Smooth muscle cell of the umbilical artery (primary cell): ENCODE results near the gene DHCR7. TPM values are rescaled to one million over a fixed set of nuclear protein-coding genes. Genes with fewer than 3 reads are reported as not detected.

Experiments used
- total RNA-seq: library from RNA; depleted of rRNA; stranded (reverse); fragments of >200 nt; gene quantifications from 2 replicates; pipeline ENCODE4 v1.2.3, GENCODE V29; 2014

The DHCR7 gene, protein sequence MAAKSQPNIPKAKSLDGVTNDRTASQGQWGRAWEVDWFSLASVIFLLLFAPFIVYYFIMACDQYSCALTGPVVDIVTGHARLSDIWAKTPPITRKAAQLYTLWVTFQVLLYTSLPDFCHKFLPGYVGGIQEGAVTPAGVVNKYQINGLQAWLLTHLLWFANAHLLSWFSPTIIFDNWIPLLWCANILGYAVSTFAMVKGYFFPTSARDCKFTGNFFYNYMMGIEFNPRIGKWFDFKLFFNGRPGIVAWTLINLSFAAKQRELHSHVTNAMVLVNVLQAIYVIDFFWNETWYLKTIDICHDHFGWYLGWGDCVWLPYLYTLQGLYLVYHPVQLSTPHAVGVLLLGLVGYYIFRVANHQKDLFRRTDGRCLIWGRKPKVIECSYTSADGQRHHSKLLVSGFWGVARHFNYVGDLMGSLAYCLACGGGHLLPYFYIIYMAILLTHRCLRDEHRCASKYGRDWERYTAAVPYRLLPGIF
- total RNA-seq, result 93.2 and 118 TPM in 2 replicates

DNA sequence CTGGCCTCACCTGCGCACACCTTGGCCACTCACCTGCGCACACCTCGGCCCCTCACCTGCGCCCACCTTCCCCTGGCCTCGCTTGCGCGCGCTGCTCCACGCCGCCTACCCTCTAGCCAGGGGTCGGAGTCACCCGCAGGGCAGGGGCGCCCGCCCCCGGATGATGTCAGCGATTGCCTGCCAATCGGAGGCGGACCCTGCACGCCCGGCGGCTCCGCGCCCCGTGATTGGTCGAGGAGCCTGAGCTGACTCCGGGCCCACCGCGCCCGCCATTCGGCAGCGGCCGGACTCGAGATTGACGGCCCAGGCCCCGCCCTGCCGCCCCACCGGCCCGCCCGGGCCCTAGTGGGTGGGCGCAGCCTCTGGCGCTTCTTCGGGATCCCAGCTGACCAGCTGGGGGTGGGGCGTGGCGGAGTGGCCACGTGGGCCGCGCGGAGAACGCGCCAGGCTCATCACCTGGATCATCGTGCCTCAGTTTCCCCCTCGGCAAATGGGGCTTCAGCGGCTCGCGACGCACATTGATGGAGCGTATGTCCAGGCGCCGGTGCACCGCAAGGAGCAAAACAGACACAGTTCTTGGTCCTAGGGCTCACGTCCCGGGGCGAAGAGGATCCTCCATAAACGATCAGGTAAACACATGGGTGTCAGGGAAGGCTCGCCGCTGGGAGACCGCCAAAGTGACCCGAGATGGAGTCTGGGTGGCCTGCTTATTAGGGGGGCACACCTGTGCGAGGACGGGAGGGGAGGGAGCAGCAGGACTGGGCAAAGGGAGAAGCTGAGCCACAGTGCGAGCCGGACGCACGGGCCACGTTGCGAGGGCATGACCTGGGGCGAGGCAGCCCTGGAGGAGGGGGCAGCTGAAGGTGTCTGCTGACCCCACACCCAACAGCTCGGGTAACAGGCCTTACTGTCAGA is at the start of gene DHCR7:
Gene DHCR7 (minus strand): TSS at position 137 of the 915 bp plus-strand sequence. CDS start 3,441 bp downstream, outside the sequence.

DNA sequence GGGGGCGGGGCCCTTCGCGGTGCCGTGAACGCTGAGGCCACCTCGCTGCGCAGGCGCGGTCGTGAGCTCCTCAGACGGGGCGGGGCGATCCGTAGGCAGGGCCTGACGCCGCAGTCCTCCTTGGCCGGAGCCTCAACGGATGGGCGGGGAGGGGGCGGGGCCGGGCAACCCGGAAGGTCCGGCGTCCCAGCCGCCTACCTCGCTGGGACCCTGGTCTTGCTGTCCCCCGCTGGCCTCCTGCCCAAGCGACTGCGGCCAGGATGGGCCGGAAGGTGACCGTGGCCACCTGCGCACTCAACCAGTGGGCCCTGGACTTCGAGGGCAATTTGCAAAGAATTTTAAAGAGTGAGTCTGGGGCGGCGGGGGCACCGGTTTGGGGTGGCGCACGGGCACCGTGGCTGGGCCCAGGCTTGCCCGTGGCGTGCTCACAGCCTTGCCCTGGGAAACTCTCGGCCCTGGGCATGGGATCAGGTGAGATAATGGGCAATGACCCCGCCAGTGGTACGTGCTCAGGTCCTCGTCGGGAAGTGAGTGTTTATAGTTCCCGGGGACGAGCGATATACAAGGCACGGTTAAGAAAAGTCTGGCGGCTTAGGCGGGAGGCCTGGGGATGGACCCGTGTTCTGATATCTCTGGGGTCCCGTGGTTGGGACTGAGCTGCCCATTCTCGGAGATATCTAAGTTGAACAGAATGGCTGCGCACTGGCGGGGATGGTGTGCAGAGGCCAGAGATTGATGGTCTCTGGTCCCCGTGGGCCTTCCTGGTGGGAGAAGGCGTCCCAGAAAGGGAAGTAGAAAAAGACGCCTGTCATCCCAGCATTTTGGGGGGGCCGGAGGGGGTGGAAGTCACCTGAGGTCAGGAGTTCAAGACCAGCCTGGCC is 5.1 kb upstream of the DHCR7 start, which contains the start of gene NADSYN1:
Gene NADSYN1 (plus strand): TSS at position 167 of the 881 bp plus-strand sequence. CDS start 94 bp downstream, at position 261.

Other genes starting within 250 kb of the DHCR7 start
- gene SHANK2, start 195.8 kb downstream of the DHCR7 start, total RNA-seq, result 3.7 and 6.8 TPM in 2 replicates
- gene NADSYN1, start 4.8 kb upstream of the DHCR7 start, total RNA-seq, result 100 and 121 TPM in 2 replicates
- gene KRTAP5-7, start 78.9 kb upstream of the DHCR7 start, total RNA-seq, result 0.14 TPM in 1 of 2 replicates, not detected in the other
- gene KRTAP5-8, start 89.6 kb upstream of the DHCR7 start, total RNA-seq, result not detected in 2 replicates
- not detected in 2 replicates for gene KRTAP5-9, start 100.0 kb upstream of the DHCR7 start, total RNA-seq
- not detected in 2 replicates for gene KRTAP5-10, start 117.2 kb upstream of the DHCR7 start, total RNA-seq
- not detected in 2 replicates for gene KRTAP5-11, start 134.5 kb upstream of the DHCR7 start, total RNA-seq